Right lung (tissue), 5 donors: Measurements from ENCODE around the gene NHLRC2. TPM values are rescaled to one million over a fixed set of nuclear protein-coding genes. Genes with fewer than 3 reads are reported as not detected.

Experiments
- polyA plus RNA-seq, 5 donors: library from polyadenylated mRNA; unstranded; fragments of 120-200 nt; gene quantifications; one replicate each; pipeline versions ENCODE4 v1.2.1 to v1.2.3, GENCODE V29; 2013; ENCODE audit warnings: inconsistent platforms in 1 of 5, low replicate concordance in 1 of 5; ENCODE audit not compliant: insufficient read length in 5 of 5, insufficient read depth in 1 of 5

NHLRC2 gene
- polyA plus RNA-seq, 5 donors = 17.2 to 31.7 (median 25.5) TPM

Other genes starting within 250 kb of the NHLRC2 start
- gene NRAP, start 190.6 kb upstream of the NHLRC2 start, polyA plus RNA-seq = under 1 TPM in 4 of 5 donors, not detected in 1; 0.03 to 0.29 (median 0.03) TPM
- gene CASP7, start 174.7 kb upstream of the NHLRC2 start, polyA plus RNA-seq = 10 to 100 TPM; 40.3 to 59.0 (median 45.3) TPM
- under 1 TPM; 0.06 to 0.27 (median 0.13) TPM for gene PLEKHS1, start 103.0 kb upstream of the NHLRC2 start, polyA plus RNA-seq
- gene DCLRE1A, start 579 bp upstream of the NHLRC2 start, polyA plus RNA-seq = 10 to 100 TPM; 10.1 to 16.5 (median 13.6) TPM
- gene ADRB1, start 189.2 kb downstream of the NHLRC2 start, polyA plus RNA-seq = 1 to 10 TPM; 1.3 to 3.3 (median 3.0) TPM